Skeletal muscle cell (primary cell): ENCODE data around the gene YY1.
"Not testable (repeated sequence)": the region's sequence is repeated elsewhere in the genome, so short reads cannot be mapped to it uniquely, and the experiment has no call there.

Experiments used
- DNase-seq: peaks from one replicate; pipeline ENCODE4 v3.0.0-alpha.2; 2010; ENCODE audit warnings: low read depth
- H3K4me3 ChIP-seq: 2 replicates; pipeline ENCODE4 v1.5.1; 2011; ENCODE audit warnings: low read depth, mild to moderate bottlenecking, control low read depth, low read length, moderate library complexity

YY1 gene

GRCh38 chr14:100292301-100292775 is 53.4 kb downstream of the YY1 start:
- DNase-seq, result no peak

GRCh38 chr14:100292776-100293461 is 54.0 kb downstream of the YY1 start:
- H3K4me3 ChIP-seq, result no peak overlapping the region
- no peak for DNase-seq

More at GRCh38 chr14:100292301-100292775, 53.4 kb downstream of the YY1 start:
- H3K4me3 ChIP-seq, result no peak overlapping the region

- H3K4me3 ChIP-seq, result no peak overlapping the region
- DNase-seq, result no peak
Observed at GRCh38 chr14:100293497-100294212, 54.7 kb downstream of the YY1 start.

GRCh38 chr14:100294213-100294962 is 55.4 kb downstream of the YY1 start:
- no peak for DNase-seq
- no peak overlapping the region for H3K4me3 ChIP-seq

GRCh38 chr14:100294963-100295330 is 56.0 kb downstream of the YY1 start:
- DNase-seq, result no peak
- no peak overlapping the region for H3K4me3 ChIP-seq

GRCh38 chr14:100295376-100296105 is 56.6 kb downstream of the YY1 start:
- H3K4me3 ChIP-seq, result no peak overlapping the region
- no peak for DNase-seq

- no peak for DNase-seq
- H3K4me3 ChIP-seq, result no peak overlapping the region
Observed at GRCh38 chr14:100296106-100296651, 57.2 kb downstream of the YY1 start.

- H3K4me3 ChIP-seq, result not testable (repeated sequence)
Observed at GRCh38 chr14:100296729-100297128, 57.8 kb downstream of the YY1 start.

GRCh38 chr14:100297320-100298300 is 58.7 kb downstream of the YY1 start:
- DNase-seq, result peak; percentile 44
- no peak overlapping the region for H3K4me3 ChIP-seq

More at GRCh38 chr14:100296729-100297128, 57.8 kb downstream of the YY1 start:
- DNase-seq, result not testable (repeated sequence)

GRCh38 chr14:100298551-100299237 is 59.8 kb downstream of the YY1 start:
- no peak overlapping the region for H3K4me3 ChIP-seq
- DNase-seq, result no peak

GRCh38 chr14:100299238-100299560 is 60.3 kb downstream of the YY1 start:
- DNase-seq, result no peak
- no peak overlapping the region for H3K4me3 ChIP-seq

GRCh38 chr14:100302616-100303015 is 63.7 kb downstream of the YY1 start:
- no peak for DNase-seq
- H3K4me3 ChIP-seq, result no peak overlapping the region

GRCh38 chr14:100303179-100303578 is 64.2 kb downstream of the YY1 start:
- no peak overlapping the region for H3K4me3 ChIP-seq
- no peak for DNase-seq

- DNase-seq, result no peak
- H3K4me3 ChIP-seq, result no peak overlapping the region
Observed at GRCh38 chr14:100303925-100304324, 65.0 kb downstream of the YY1 start.

GRCh38 chr14:100304825-100305323 is 65.9 kb downstream of the YY1 start:
- peak overlapping the region; percentile 84 for H3K4me3 ChIP-seq
- DNase-seq, result no peak

- no peak for DNase-seq
- peak overlapping the region; percentile 84 for H3K4me3 ChIP-seq
Observed at GRCh38 chr14:100305324-100306100, 66.6 kb downstream of the YY1 start.
